GM13977 (cell line): ENCODE data around the gene SMTN.
"Not testable (repeated sequence)": the region's sequence is repeated elsewhere in the genome, so short reads cannot be mapped to it uniquely, and the experiment has no call there.

Source experiments
- DNase-seq: peaks from one replicate; pipeline ENCODE4 v3.0.0; 2012; ENCODE audit warnings: low spot score
- CTCF ChIP-seq: IDR thresholded peaks from 2 replicates; pipeline ENCODE4 v1.5.1; 2012; ENCODE audit warnings: mild to moderate bottlenecking, control low read depth; ENCODE audit not compliant: insufficient read depth; ENCODE audit errors: extremely low read depth, missing control alignments
- in situ Hi-C: fragments of 300-500 bp; cut with MboI; formaldehyde crosslinking; loops from one replicate; pipeline ENCODE4 v1.12.0; 2022; ENCODE audit warnings: low sequenced_read_pairs, low pct_unique_long_range_greater_than_20kb, mixed read lengths, inconsistent platforms; ENCODE audit not compliant: unreplicated experiment

SMTN gene

GRCh38 chr22:31096657-31097279, 15.7 kb downstream of the SMTN start:
- no peak for TF ChIP-seq CTCF
- in situ Hi-C loops = no loop called here
- DNase-seq = no peak

- in situ Hi-C loops = not testable (repeated sequence)
Measured at GRCh38 chr22:31097539-31097938, 16.4 kb downstream of the SMTN start.

GRCh38 chr22:31097941-31098631, 17.0 kb downstream of the SMTN start:
- TF ChIP-seq CTCF = no peak
- in situ Hi-C loops = no loop called here
- DNase-seq = no peak

More at GRCh38 chr22:31097539-31097938, 16.4 kb downstream of the SMTN start:
- DNase-seq = not testable (repeated sequence)

- no peak for TF ChIP-seq CTCF
- no peak for DNase-seq
- in situ Hi-C loops = no loop called here
Measured at GRCh38 chr22:31098632-31099110, 17.6 kb downstream of the SMTN start.

GRCh38 chr22:31099386-31099785, 18.3 kb downstream of the SMTN start:
- TF ChIP-seq CTCF = no peak
- in situ Hi-C loops = no loop called here
- DNase-seq = no peak

GRCh38 chr22:31099841-31100761, 19.0 kb downstream of the SMTN start:
- in situ Hi-C loops = no loop called here

More at GRCh38 chr22:31099841-31100761, 19.0 kb downstream of the SMTN start:
- TF ChIP-seq CTCF = no peak
- no peak for DNase-seq
